ENCODE measurements around the gene LMBR1. TPM values are rescaled to one million over a fixed set of nuclear protein-coding genes. Genes with fewer than 3 reads are reported as not detected.

LMBR1 gene
- total and polyA plus RNA-seq, 2 of the 4 experiments (the other 2 are of a cell fraction): 11.9 to 19.9 TPM

DNA sequence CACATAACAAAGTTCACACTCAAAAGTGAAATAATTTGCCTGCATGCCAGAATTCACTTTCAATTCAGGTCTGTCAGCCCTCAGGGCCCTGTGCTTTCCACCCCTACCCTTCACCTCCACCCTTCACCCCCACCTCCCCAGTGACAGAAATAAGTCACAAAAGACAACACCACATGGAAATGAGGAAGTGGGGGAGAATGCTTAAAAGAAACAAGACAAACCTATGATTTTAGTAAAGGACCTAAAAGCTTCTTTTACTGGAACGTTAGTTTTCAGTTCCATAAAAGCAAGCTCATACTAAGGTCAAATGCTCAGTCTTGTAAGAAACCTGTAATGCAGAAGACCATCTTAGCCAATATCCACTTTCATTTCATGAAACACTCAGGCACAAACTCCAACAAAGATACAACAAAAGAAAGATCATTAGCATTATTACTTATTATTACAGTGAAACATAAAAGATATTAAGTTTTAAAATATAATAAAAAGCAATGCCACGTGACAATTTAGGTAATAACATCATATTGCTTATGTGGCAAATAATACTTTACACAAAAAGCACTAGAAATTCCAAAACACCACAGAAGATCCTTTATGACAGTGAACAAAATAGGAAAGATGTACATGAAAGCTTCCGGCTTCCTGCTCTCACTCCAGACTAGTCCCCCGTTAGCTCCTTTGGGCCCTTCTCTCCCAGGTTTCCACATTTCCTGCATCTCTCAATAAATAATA, 112.1 kb downstream of the LMBR1 start:
- Histone ChIP-seq H2AFZ (replicated peaks; ENCODE audit: low read length, poor library complexity) (no peak overlapping the region), H3K36me3 (ENCODE audit: control insufficient read depth, insufficient read depth, low read length) (no peaks in the 10 kb centered on the region), H3K4me2 (ENCODE audit: low read depth, low read length) (no peak overlapping the region), H3K27me3 (ENCODE audit: control insufficient read depth, insufficient read depth, low read length) (no peaks in the 10 kb centered on the region), H3K79me1 (ENCODE audit: low read depth in 1 of 2, low read length in 2 of 2) (no peaks in the 10 kb centered on the region), H3K4me1 (ENCODE audit: control insufficient read depth, insufficient read depth, low read length) (no peaks in the 10 kb centered on the region), H3K23ac (ENCODE audit: low read depth, low read length) (no peak overlapping the region), H4K20me1 (ENCODE audit: insufficient read depth, low read length) (no peaks in the 10 kb centered on the region), H2BK5ac (ENCODE audit: low read depth, low read length, poor library complexity, severe bottlenecking) (no peak overlapping the region), H3K9me1 (ENCODE audit: insufficient read depth, low read length) (no peaks in the 10 kb centered on the region), H2AK9ac (replicated peaks; ENCODE audit: low read depth, low read length, poor library complexity) (no peak overlapping the region), H2BK15ac (ENCODE audit: low read depth, low read length) (no peak overlapping the region), H3K14ac (replicated peaks; ENCODE audit: low read depth, low read length) (no peak overlapping the region), H4K91ac (ENCODE audit: insufficient read depth, low read depth, low read length) (no peak overlapping the region), H3K18ac (ENCODE audit: low read depth, low read length) (no peak overlapping the region), H4K8ac (ENCODE audit: low read depth in 2 of 2, low read length in 2 of 2) (no peak overlapping the region), H3K27ac (ENCODE audit: insufficient read depth, low read length) (no peak overlapping the region), H2BK20ac (ENCODE audit: low read depth, low read length) (no peak overlapping the region), H2BK120ac (ENCODE audit: low read depth, low read length) (no peak overlapping the region), H3K56ac (ENCODE audit: extremely low read depth, insufficient read depth, low read length) (no peak overlapping the region), H3K9ac (ENCODE audit: low read depth, low read length) (no peak overlapping the region), H3K4ac (ENCODE audit: low read depth, low read length) (no peak overlapping the region), H3K4me3 (ENCODE audit: insufficient read depth, low read depth, low read length) (no peak overlapping the region), H2AK5ac (ENCODE audit: low read depth, low read length) (no peak overlapping the region), H3K9me3 (ENCODE audit: control insufficient read depth, insufficient read depth, low read length) (no peaks in the 10 kb centered on the region), H4K5ac (ENCODE audit: low read depth, low read length) (no peak overlapping the region)
- CTCF ChIA-PET: no interaction called here
- dilution Hi-C loops (cut with HindIII; ENCODE audit: low sequenced_read_pairs, unreplicated experiment) (no loop called here), intact Hi-C loops (cut with micrococcal nuclease) (no loop called here), in situ Hi-C loops (cut with MboI; ENCODE audit: low sequenced_read_pairs) (no loop called here)
- ATAC-seq (ENCODE audit: low read depth): no peak
- BruUV-seq (replicated peaks): no TSS peak
- DNase-seq: no peak
- WGBS, 2 experiments (ENCODE audit: extremely low coverage in 2 of 2, insufficient read length in 1 of 2): no CpG with 5 or more reads among the region's 4 CpGs
- TF ChIP-seq FOS (IDR thresholded peaks at IDR 0.05; ENCODE audit: low read depth, low read length) (no peak), MAFK (IDR thresholded peaks at IDR 0.05; ENCODE audit: low read depth, low read length) (peak; percentile 21; the same call in 1 of the 2 replicates), SMC3 (IDR thresholded peaks at IDR 0.05; ENCODE audit: low read depth, low read length) (no peak), CEBPB (IDR thresholded peaks at IDR 0.05; ENCODE audit: low read depth, low read length) (no peak)
- TF ChIP-seq, protein P1, sequence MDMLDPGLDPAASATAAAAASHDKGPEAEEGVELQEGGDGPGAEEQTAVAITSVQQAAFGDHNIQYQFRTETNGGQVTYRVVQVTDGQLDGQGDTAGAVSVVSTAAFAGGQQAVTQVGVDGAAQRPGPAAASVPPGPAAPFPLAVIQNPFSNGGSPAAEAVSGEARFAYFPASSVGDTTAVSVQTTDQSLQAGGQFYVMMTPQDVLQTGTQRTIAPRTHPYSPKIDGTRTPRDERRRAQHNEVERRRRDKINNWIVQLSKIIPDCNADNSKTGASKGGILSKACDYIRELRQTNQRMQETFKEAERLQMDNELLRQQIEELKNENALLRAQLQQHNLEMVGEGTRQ (IDR thresholded peaks at IDR 0.05; ENCODE audit: low read depth, low read length): no peak
- POLR2A ChIA-PET (ENCODE audit: unreplicated experiment): no interaction called here

Data from IMR-90 (cell line).